ENCODE results near the gene PREP.

PREP gene

GRCh38 chr6:105391705-105392104 is 11.2 kb downstream of the PREP start:
- Histone ChIP-seq H3K27ac (ENCODE audit: low read depth, low read length) (no peak overlapping the region), H3K9me3 (ENCODE audit: control insufficient read depth, insufficient read depth, low read depth, low read length) (no peaks in the 10 kb centered on the region), H3K9ac (ENCODE audit: low read length) (no peak overlapping the region), H3K27me3 (ENCODE audit: control insufficient read depth, insufficient read depth, low read length) (no peaks in the 10 kb centered on the region), H3K36me3 (ENCODE audit: control insufficient read depth, insufficient read depth, low read length) (peaks cover 39% of the 10 kb centered on the region), H3K4me3 (ENCODE audit: low read depth, low read length) (no peak overlapping the region), H3K4me1 (ENCODE audit: control insufficient read depth, insufficient read depth, low read length) (no peaks in the 10 kb centered on the region)

DNA sequence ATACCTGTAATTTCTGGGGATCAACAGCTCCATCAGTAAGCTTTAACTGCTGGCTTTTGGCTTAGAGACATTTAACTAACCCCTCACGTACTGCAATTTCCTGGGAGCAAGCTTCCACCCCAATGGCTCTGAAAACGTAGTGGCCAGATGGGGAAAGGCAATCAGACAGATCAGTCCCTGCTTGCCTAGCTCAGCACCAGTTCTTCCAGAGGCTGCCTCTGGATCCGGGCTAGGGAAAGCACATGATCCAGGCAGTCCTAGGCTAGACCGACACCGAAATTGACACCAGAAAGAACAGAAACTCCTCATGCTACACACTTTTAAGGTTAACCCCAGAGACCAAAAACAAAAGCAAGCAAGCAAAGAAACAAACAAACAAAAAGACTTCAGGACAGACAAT is 13.3 kb downstream of the PREP start:
- H3K4me1 ChIP-seq (ENCODE audit: control insufficient read depth, insufficient read depth, low read length) = no peaks in the 10 kb centered on the region
- H3K9ac ChIP-seq (ENCODE audit: low read length) = no peak overlapping the region
- H3K27ac ChIP-seq (ENCODE audit: low read depth, low read length) = no peak overlapping the region
- no peak overlapping the region for H3K4me3 ChIP-seq (ENCODE audit: low read depth, low read length)
- H3K27me3 ChIP-seq (ENCODE audit: control insufficient read depth, insufficient read depth, low read length) = no peaks in the 10 kb centered on the region
- H3K9me3 ChIP-seq (ENCODE audit: control insufficient read depth, insufficient read depth, low read depth, low read length) = no peaks in the 10 kb centered on the region
- H3K36me3 ChIP-seq (ENCODE audit: control insufficient read depth, insufficient read depth, low read length) = peaks cover 23% of the 10 kb centered on the region

GRCh38 chr6:105388392-105388791 is 14.5 kb downstream of the PREP start:
- Histone ChIP-seq H3K9me3 (ENCODE audit: control insufficient read depth, insufficient read depth, low read depth, low read length) (no peaks in the 10 kb centered on the region), H3K27me3 (ENCODE audit: control insufficient read depth, insufficient read depth, low read length) (no peaks in the 10 kb centered on the region), H3K27ac (ENCODE audit: low read depth, low read length) (no peak overlapping the region), H3K36me3 (ENCODE audit: control insufficient read depth, insufficient read depth, low read length) (peaks cover 22% of the 10 kb centered on the region), H3K9ac (ENCODE audit: low read length) (no peak overlapping the region), H3K4me3 (ENCODE audit: low read depth, low read length) (no peak overlapping the region), H3K4me1 (ENCODE audit: control insufficient read depth, insufficient read depth, low read length) (no peaks in the 10 kb centered on the region; the same call in 1 of the 2 replicates)

DNA sequence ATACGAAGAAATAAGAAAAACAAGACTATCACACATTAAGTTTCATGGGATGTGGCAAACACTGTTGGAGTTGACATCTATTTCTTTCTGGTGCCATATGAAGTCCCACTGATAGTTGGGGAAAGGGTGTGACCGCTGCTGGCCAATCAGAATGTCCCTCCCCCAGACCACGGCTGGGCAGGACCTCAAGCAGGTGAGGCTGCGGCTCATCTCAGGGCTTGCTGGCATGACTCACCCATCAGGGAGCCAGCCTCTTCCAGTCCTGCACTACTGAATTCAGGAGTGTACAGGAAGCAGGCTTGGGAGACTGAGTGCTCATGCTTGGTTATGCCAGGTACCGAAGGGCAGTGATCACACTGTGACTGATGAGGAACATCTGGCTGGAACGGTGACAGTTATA is 18.9 kb downstream of the PREP start:
- Histone ChIP-seq H3K27me3 (ENCODE audit: control insufficient read depth, insufficient read depth, low read length) (no peaks in the 10 kb centered on the region), H3K36me3 (ENCODE audit: control insufficient read depth, insufficient read depth, low read length) (peaks cover 6% of the 10 kb centered on the region; the same call in 1 of the 2 replicates), H3K9ac (ENCODE audit: low read length) (no peak overlapping the region), H3K9me3 (ENCODE audit: control insufficient read depth, insufficient read depth, low read depth, low read length) (no peaks in the 10 kb centered on the region), H3K4me3 (ENCODE audit: low read depth, low read length) (no peak overlapping the region), H3K4me1 (ENCODE audit: control insufficient read depth, insufficient read depth, low read length) (no peaks in the 10 kb centered on the region; the same call in 1 of the 2 replicates), H3K27ac (ENCODE audit: low read depth, low read length) (no peak overlapping the region)

- Histone ChIP-seq H3K27ac (ENCODE audit: low read depth, low read length) (no peak overlapping the region), H3K4me1 (ENCODE audit: control insufficient read depth, insufficient read depth, low read length) (no peaks in the 10 kb centered on the region; the same call in 1 of the 2 replicates), H3K27me3 (ENCODE audit: control insufficient read depth, insufficient read depth, low read length) (no peaks in the 10 kb centered on the region), H3K9me3 (ENCODE audit: control insufficient read depth, insufficient read depth, low read depth, low read length) (no peaks in the 10 kb centered on the region), H3K36me3 (ENCODE audit: control insufficient read depth, insufficient read depth, low read length) (peaks cover 6% of the 10 kb centered on the region; the same call in 1 of the 2 replicates), H3K9ac (ENCODE audit: low read length) (no peak overlapping the region), H3K4me3 (ENCODE audit: low read depth, low read length) (no peak overlapping the region)
Observed at GRCh38 chr6:105382958-105383357, 19.9 kb downstream of the PREP start.

DNA sequence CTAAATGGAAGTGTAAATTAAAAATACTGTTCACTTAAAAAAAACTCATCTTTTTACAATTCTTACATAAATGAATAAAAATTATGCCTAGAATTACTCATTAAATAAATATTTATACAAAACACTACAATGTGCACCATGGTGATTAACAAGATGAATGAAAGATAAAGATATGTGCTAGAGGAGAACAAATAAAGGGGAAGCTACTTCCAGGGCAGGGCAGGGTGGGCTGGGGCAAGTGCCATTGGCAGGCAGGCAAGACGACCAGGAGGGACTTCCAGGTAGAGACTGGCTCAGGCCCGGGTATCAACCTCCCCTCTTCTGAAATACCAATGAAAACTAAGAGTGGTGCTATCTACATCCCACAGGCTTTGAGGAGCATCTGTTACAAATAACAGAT is 20.4 kb downstream of the PREP start:
- H3K4me1 ChIP-seq (ENCODE audit: control insufficient read depth, insufficient read depth, low read length) = no peaks in the 10 kb centered on the region; the same call in 1 of the 2 replicates
- H3K9me3 ChIP-seq (ENCODE audit: control insufficient read depth, insufficient read depth, low read depth, low read length) = no peaks in the 10 kb centered on the region
- no peaks in the 10 kb centered on the region for H3K27me3 ChIP-seq (ENCODE audit: control insufficient read depth, insufficient read depth, low read length)
- no peak overlapping the region for H3K4me3 ChIP-seq (ENCODE audit: low read depth, low read length)
- H3K27ac ChIP-seq (ENCODE audit: low read depth, low read length) = no peak overlapping the region
- no peak overlapping the region for H3K9ac ChIP-seq (ENCODE audit: low read length)
- peaks cover 6% of the 10 kb centered on the region; the same call in 1 of the 2 replicates for H3K36me3 ChIP-seq (ENCODE audit: control insufficient read depth, insufficient read depth, low read length)

GRCh38 chr6:105380634-105381033 is 22.2 kb downstream of the PREP start:
- Histone ChIP-seq H3K27me3 (ENCODE audit: control insufficient read depth, insufficient read depth, low read length) (no peaks in the 10 kb centered on the region), H3K27ac (ENCODE audit: low read depth, low read length) (no peak overlapping the region), H3K4me3 (ENCODE audit: low read depth, low read length) (no peak overlapping the region), H3K9me3 (ENCODE audit: control insufficient read depth, insufficient read depth, low read depth, low read length) (no peaks in the 10 kb centered on the region), H3K9ac (ENCODE audit: low read length) (no peak overlapping the region), H3K4me1 (ENCODE audit: control insufficient read depth, insufficient read depth, low read length) (no peaks in the 10 kb centered on the region; the same call in 1 of the 2 replicates), H3K36me3 (ENCODE audit: control insufficient read depth, insufficient read depth, low read length) (peaks cover 16% of the 10 kb centered on the region)

DNA sequence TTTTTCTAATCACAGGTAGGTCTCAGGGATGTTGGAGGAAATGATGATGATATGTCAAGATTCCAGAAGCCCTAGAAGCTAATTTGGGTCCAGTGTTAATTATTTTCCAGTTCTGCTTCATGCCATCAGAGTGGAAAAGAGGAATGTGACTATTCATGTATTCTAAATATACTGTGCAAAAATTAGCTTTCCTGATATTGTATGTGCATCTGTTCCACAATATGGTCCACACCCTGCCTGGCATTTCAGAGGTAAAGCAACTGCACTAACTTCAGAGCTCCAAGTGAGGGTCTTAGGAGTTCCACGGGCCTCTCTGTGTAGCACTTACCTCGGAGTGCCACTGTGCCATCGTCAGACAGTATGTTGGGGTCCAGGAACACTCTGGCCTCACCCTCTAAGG is 27.1 kb downstream of the PREP start:
- no peak overlapping the region for H3K9ac ChIP-seq (ENCODE audit: low read length)
- no peaks in the 10 kb centered on the region for H3K27me3 ChIP-seq (ENCODE audit: control insufficient read depth, insufficient read depth, low read length)
- H3K27ac ChIP-seq (ENCODE audit: low read depth, low read length) = no peak overlapping the region
- no peak overlapping the region for H3K4me3 ChIP-seq (ENCODE audit: low read depth, low read length)
- peaks cover 54% of the 10 kb centered on the region for H3K36me3 ChIP-seq (ENCODE audit: control insufficient read depth, insufficient read depth, low read length)
- no peaks in the 10 kb centered on the region for H3K9me3 ChIP-seq (ENCODE audit: control insufficient read depth, insufficient read depth, low read depth, low read length)
- H3K4me1 ChIP-seq (ENCODE audit: control insufficient read depth, insufficient read depth, low read length) = no peaks in the 10 kb centered on the region

- no peaks in the 10 kb centered on the region for H3K27me3 ChIP-seq (ENCODE audit: control insufficient read depth, insufficient read depth, low read length)
- H3K27ac ChIP-seq (ENCODE audit: low read depth, low read length) = no peak overlapping the region
- peaks cover 61% of the 10 kb centered on the region for H3K36me3 ChIP-seq (ENCODE audit: control insufficient read depth, insufficient read depth, low read length)
- no peak overlapping the region for H3K9ac ChIP-seq (ENCODE audit: low read length)
- no peaks in the 10 kb centered on the region for H3K4me1 ChIP-seq (ENCODE audit: control insufficient read depth, insufficient read depth, low read length)
- H3K9me3 ChIP-seq (ENCODE audit: control insufficient read depth, insufficient read depth, low read depth, low read length) = no peaks in the 10 kb centered on the region
- no peak overlapping the region for H3K4me3 ChIP-seq (ENCODE audit: low read depth, low read length)
Observed at GRCh38 chr6:105374010-105374420, 28.9 kb downstream of the PREP start.

DNA sequence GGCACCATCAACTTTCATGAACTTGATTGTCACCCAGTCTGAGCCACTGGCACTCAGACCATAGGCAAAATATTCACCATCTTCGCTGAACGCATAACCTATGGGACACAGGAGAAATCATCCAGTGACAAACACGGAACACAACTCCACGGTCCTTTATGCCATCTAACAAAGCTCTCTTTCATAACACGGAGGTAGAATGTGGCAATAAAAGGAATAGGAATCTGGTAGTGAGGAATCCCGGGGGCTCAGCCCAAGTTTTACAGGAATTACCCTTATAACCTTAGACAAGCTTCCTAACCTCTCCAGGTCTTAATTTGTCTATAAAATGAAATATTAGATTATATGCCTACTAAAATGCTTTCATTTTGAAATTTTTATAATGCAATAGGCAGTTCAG is 29.4 kb downstream of the PREP start:
- H3K9ac ChIP-seq (ENCODE audit: low read length) = no peak overlapping the region
- no peak overlapping the region for H3K4me3 ChIP-seq (ENCODE audit: low read depth, low read length)
- H3K27ac ChIP-seq (ENCODE audit: low read depth, low read length) = no peak overlapping the region
- H3K27me3 ChIP-seq (ENCODE audit: control insufficient read depth, insufficient read depth, low read length) = no peaks in the 10 kb centered on the region
- H3K9me3 ChIP-seq (ENCODE audit: control insufficient read depth, insufficient read depth, low read depth, low read length) = no peaks in the 10 kb centered on the region
- H3K36me3 ChIP-seq (ENCODE audit: control insufficient read depth, insufficient read depth, low read length) = peaks cover 65% of the 10 kb centered on the region
- H3K4me1 ChIP-seq (ENCODE audit: control insufficient read depth, insufficient read depth, low read length) = no peaks in the 10 kb centered on the region

GRCh38 chr6:105372849-105373182 is 30.1 kb downstream of the PREP start:
- peaks cover 67% of the 10 kb centered on the region for H3K36me3 ChIP-seq (ENCODE audit: control insufficient read depth, insufficient read depth, low read length)
- H3K9me3 ChIP-seq (ENCODE audit: control insufficient read depth, insufficient read depth, low read depth, low read length) = no peaks in the 10 kb centered on the region
- no peaks in the 10 kb centered on the region for H3K27me3 ChIP-seq (ENCODE audit: control insufficient read depth, insufficient read depth, low read length)
- no peak overlapping the region for H3K9ac ChIP-seq (ENCODE audit: low read length)
- H3K27ac ChIP-seq (ENCODE audit: low read depth, low read length) = no peak overlapping the region
- no peak overlapping the region for H3K4me3 ChIP-seq (ENCODE audit: low read depth, low read length)
- no peaks in the 10 kb centered on the region for H3K4me1 ChIP-seq (ENCODE audit: control insufficient read depth, insufficient read depth, low read length)
